H9 (cell line): ENCODE measurements around the gene LRRN4. TPM values are rescaled to one million over a fixed set of nuclear protein-coding genes. Genes with fewer than 3 reads are reported as not detected.
A peak's percentile ranks its signal among the peaks of the same experiment; 100 is the strongest.

ENCODE experiments used
- DNase-seq: peaks from one replicate; pipeline ENCODE4 v3.0.0-alpha.2; 2017
- H2AFZ ChIP-seq: one replicate; pipeline ENCODE4 v1.6.1; 2013; ENCODE audit warnings: mild to moderate bottlenecking, low read length, control low read depth, moderate library complexity
- H2AK5ac ChIP-seq: 2 replicates; pipeline ENCODE4 v1.6.1; 2013; ENCODE audit warnings: low read length, control low read depth, mixed read lengths; ENCODE audit not compliant: insufficient read length
- H2BK120ac ChIP-seq: one replicate; pipeline ENCODE4 v1.6.1; 2013; ENCODE audit warnings: low read depth, mild to moderate bottlenecking, low read length, control low read depth, inconsistent platforms; ENCODE audit not compliant: poor library complexity, severe bottlenecking
- H2BK12ac ChIP-seq: 2 replicates; pipeline ENCODE4 v1.6.1; 2013; ENCODE audit warnings: low read length, control low read depth, mixed read lengths, low read depth; ENCODE audit not compliant: insufficient read length
- H2BK15ac ChIP-seq: 2 replicates; pipeline ENCODE4 v1.6.1; 2013; ENCODE audit warnings: low read depth, low read length, control low read depth
- H2BK20ac ChIP-seq: one replicate; pipeline ENCODE4 v1.6.1; 2013; ENCODE audit warnings: low read depth, mild to moderate bottlenecking, low read length, control low read depth, inconsistent platforms; ENCODE audit not compliant: poor library complexity, severe bottlenecking
- H2BK5ac ChIP-seq: 2 replicates; pipeline ENCODE4 v1.6.1; 2013; ENCODE audit warnings: low read length, control low read depth, mixed read lengths; ENCODE audit not compliant: insufficient read length
- H3K14ac ChIP-seq: 2 replicates; pipeline ENCODE4 v1.6.1; 2013; ENCODE audit warnings: low read length, control low read depth; ENCODE audit not compliant: insufficient read depth
- H3K18ac ChIP-seq: 2 replicates; pipeline ENCODE4 v1.6.1; 2013; ENCODE audit warnings: low read depth, mild to moderate bottlenecking, mixed read lengths, low read length, control low read depth; ENCODE audit not compliant: insufficient read length
- H3K23ac ChIP-seq: 2 replicates; pipeline ENCODE4 v1.6.1; 2013; ENCODE audit warnings: low read length, control low read depth, mixed read lengths, low read depth; ENCODE audit not compliant: insufficient read length
- H3K23me2 ChIP-seq: 2 replicates; pipeline ENCODE4 v1.6.1; 2013; ENCODE audit warnings: low read depth, mild to moderate bottlenecking, mixed read lengths, low read length, control low read depth; ENCODE audit not compliant: insufficient read length, poor library complexity, severe bottlenecking
- H3K27ac ChIP-seq: 2 replicates; pipeline ENCODE4 v1.5.1; 2013; ENCODE audit warnings: low read length, control low read depth, mixed read lengths, low read depth; ENCODE audit not compliant: insufficient read length
- H3K27me3 ChIP-seq: 2 replicates; pipeline ENCODE4 v1.6.1; 2013; ENCODE audit warnings: low read length, control low read depth, inconsistent platforms; ENCODE audit not compliant: insufficient read depth
- H3K4ac ChIP-seq: 2 replicates; pipeline ENCODE4 v1.6.1; 2013; ENCODE audit warnings: low read depth, mild to moderate bottlenecking, control low read depth, inconsistent platforms, low read length, moderate library complexity
- H3K4me1 ChIP-seq: 2 replicates; pipeline ENCODE4 v1.6.1; 2013; ENCODE audit warnings: low read length, control low read depth, inconsistent platforms; ENCODE audit not compliant: insufficient read depth
- H3K4me2 ChIP-seq: 2 replicates; pipeline ENCODE4 v1.6.1; 2013; ENCODE audit warnings: low read length, control low read depth, mixed read lengths; ENCODE audit not compliant: insufficient read length, insufficient read depth
- H3K56ac ChIP-seq: 2 replicates; pipeline ENCODE4 v1.6.1; 2013; ENCODE audit warnings: low read depth, mild to moderate bottlenecking, mixed read lengths, low read length, control low read depth; ENCODE audit not compliant: insufficient read length
- H3K79me1 ChIP-seq: 2 replicates; pipeline ENCODE4 v1.6.1; 2013; ENCODE audit warnings: low read depth, mild to moderate bottlenecking, moderate library complexity, low read length, control low read depth, inconsistent platforms; ENCODE audit not compliant: insufficient read depth, poor library complexity, severe bottlenecking
- H3K79me2 ChIP-seq: 2 replicates; pipeline ENCODE4 v1.6.1; 2013; ENCODE audit warnings: low read length, control low read depth, inconsistent platforms; ENCODE audit not compliant: insufficient read depth
- H3K9ac ChIP-seq: 2 replicates; pipeline ENCODE4 v1.6.1; 2013; ENCODE audit warnings: low read length, control low read depth, mixed read lengths; ENCODE audit not compliant: insufficient read length; ENCODE audit errors: extremely low read depth
- H3K9me3 ChIP-seq: one replicate; pipeline ENCODE4 v1.6.1; 2013; ENCODE audit warnings: low read depth, low read length, inconsistent platforms; ENCODE audit not compliant: control insufficient read depth
- H3T11ph ChIP-seq: one replicate; pipeline ENCODE4 v1.6.1; 2013; ENCODE audit warnings: mild to moderate bottlenecking, low read length, control low read depth, inconsistent platforms
- H4K20me1 ChIP-seq: one replicate; pipeline ENCODE4 v1.6.1; 2013; ENCODE audit not compliant: control insufficient read depth, insufficient read length, insufficient read depth
- H4K5ac ChIP-seq: 2 replicates; pipeline ENCODE4 v1.6.1; 2013; ENCODE audit warnings: low read depth, mild to moderate bottlenecking, mixed read lengths, low read length, control low read depth; ENCODE audit not compliant: insufficient read length
- H4K8ac ChIP-seq: replicated peaks from 2 replicates; pipeline ENCODE4 v1.6.1; 2013; ENCODE audit warnings: low read length, control low read depth, mixed read lengths, low read depth; ENCODE audit not compliant: insufficient read length
- H4K91ac ChIP-seq: 2 replicates; pipeline ENCODE4 v1.6.1; 2013; ENCODE audit warnings: low read depth, mild to moderate bottlenecking, moderate library complexity, mixed read lengths, low read length, control low read depth; ENCODE audit not compliant: insufficient read length
- H3K27ac Mint-ChIP-seq, 3 experiments: 2 replicates in 2 of 3; 3 replicates in 1 of 3; pipeline ENCODE4 v1.8.0; 2020 to 2021; ENCODE audit warnings: mixed read lengths in 3 of 3, mild to moderate bottlenecking in 1 of 3, moderate library complexity in 1 of 3
- H3K27me3 Mint-ChIP-seq: 2 replicates; pipeline ENCODE4 v1.8.0; 2021; ENCODE audit warnings: low read depth, mild to moderate bottlenecking, moderate library complexity, mixed read lengths
- H3K36me3 Mint-ChIP-seq, 3 experiments: 2 replicates in 2 of 3; 3 replicates in 1 of 3; pipeline ENCODE4 v1.8.0; 2020 to 2021; ENCODE audit warnings: low read depth in 3 of 3, mixed read lengths in 3 of 3; ENCODE audit not compliant: insufficient read depth in 1 of 3
- H3K4me1 Mint-ChIP-seq, 2 experiments: 2 replicates each; pipeline ENCODE4 v1.8.0; 2020; ENCODE audit warnings: mixed read lengths in 2 of 2
- H3K4me3 Mint-ChIP-seq, 2 experiments: 2 replicates in 1 of 2; 3 replicates in 1 of 2; pipeline ENCODE4 v1.8.0; 2020 to 2021; ENCODE audit warnings: mild to moderate bottlenecking in 2 of 2, mixed read lengths in 2 of 2, moderate library complexity in 1 of 2
- H3K9me3 Mint-ChIP-seq, 2 experiments: 2 replicates in 1 of 2; 3 replicates in 1 of 2; pipeline ENCODE4 v1.8.0; 2020; ENCODE audit warnings: mild to moderate bottlenecking in 2 of 2, mixed read lengths in 2 of 2, moderate library complexity in 1 of 2
- WGBS: extraction: QIAGEN DNeasy Blood & Tissue Kit; methylation state at CpG from one replicate; pipeline ENCODE4 v1.1.7; 2013; ENCODE audit warnings: missing lambda C conversion rate, low lambda C conversion rate, mixed read lengths; ENCODE audit not compliant: insufficient read length; ENCODE audit errors: extremely low coverage; 5-methylcytosine and 5-hydroxymethylcytosine counted together
- total RNA-seq: library from RNA; stranded (reverse); gene quantifications from 2 replicates; pipeline ENCODE4 v1.2.1, GENCODE V29; 2021
- TF ChIP-seq, protein P1 (sequence below): fragments of 200-600 bp; sonication (generic); conservative IDR thresholded peaks from 3 replicates; pipeline ENCODE4 v1.8.0; 2021; ENCODE audit warnings: antibody characterized with exemption, mild to moderate bottlenecking

The LRRN4 gene
- total RNA-seq, 1 experiment from 2014 or later: 0.22 TPM

DNA sequence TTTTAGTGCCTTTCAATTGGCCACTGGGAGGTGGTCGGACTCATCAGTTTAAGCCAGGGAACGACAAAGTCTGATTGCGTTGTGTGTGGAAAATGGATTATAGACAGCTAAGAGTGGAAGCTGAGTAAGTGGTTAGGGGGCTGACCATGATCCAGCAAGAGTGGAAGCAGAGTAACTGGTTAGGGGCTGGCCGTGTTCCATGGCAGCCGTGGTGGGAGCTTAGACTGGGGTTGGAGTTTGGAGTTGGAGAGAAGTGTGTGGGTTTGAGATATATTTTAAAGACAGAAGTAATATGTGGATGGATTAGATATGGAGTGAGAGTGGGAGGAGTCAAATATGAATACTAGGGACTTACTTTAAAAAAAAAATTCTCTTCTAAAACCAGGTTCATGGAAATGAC is 41.7 kb downstream of the LRRN4 start:
- H3K4me1 ChIP-seq: no peaks in the 10 kb centered on the region
- no peaks in the 10 kb centered on the region for H3K27me3 ChIP-seq
- H3K27ac Mint-ChIP-seq: peak overlapping the region in 1 of 3 experiments; percentile 19; a peak in 2 of 7 replicates
- no peak overlapping the region for H3K27ac ChIP-seq
- H2BK12ac ChIP-seq: no peak overlapping the region
- no peak overlapping the region for H3K4ac ChIP-seq
- no peak overlapping the region for H3K9ac ChIP-seq
- H2AFZ ChIP-seq: no peak overlapping the region
- no peaks in the 10 kb centered on the region for H3K23me2 ChIP-seq
- no peaks in the 10 kb centered on the region for H4K20me1 ChIP-seq
- H2AK5ac ChIP-seq: no peak overlapping the region
- H3K36me3 Mint-ChIP-seq: peaks cover 22 to 61% (median 51%) of the 10 kb centered on the region in 3 experiments; a peak in 6 of 7 replicates
- H3K23ac ChIP-seq: no peak overlapping the region
- H4K8ac ChIP-seq: no peak overlapping the region
- no peak overlapping the region for H2BK15ac ChIP-seq
- WGBS: no CpG with 5 or more reads among the region's 5 CpGs
- TF ChIP-seq, protein P1, sequence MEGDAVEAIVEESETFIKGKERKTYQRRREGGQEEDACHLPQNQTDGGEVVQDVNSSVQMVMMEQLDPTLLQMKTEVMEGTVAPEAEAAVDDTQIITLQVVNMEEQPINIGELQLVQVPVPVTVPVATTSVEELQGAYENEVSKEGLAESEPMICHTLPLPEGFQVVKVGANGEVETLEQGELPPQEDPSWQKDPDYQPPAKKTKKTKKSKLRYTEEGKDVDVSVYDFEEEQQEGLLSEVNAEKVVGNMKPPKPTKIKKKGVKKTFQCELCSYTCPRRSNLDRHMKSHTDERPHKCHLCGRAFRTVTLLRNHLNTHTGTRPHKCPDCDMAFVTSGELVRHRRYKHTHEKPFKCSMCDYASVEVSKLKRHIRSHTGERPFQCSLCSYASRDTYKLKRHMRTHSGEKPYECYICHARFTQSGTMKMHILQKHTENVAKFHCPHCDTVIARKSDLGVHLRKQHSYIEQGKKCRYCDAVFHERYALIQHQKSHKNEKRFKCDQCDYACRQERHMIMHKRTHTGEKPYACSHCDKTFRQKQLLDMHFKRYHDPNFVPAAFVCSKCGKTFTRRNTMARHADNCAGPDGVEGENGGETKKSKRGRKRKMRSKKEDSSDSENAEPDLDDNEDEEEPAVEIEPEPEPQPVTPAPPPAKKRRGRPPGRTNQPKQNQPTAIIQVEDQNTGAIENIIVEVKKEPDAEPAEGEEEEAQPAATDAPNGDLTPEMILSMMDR: no peak
- H2BK20ac ChIP-seq: no peak overlapping the region
- H3K79me2 ChIP-seq: peaks cover 1% of the 10 kb centered on the region; the same call in 1 of the 2 replicates
- H2BK120ac ChIP-seq: no peak overlapping the region
- peaks cover 6% of the 10 kb centered on the region for H3K79me1 ChIP-seq
- H3K27me3 Mint-ChIP-seq: no peaks in the 10 kb centered on the region
- no peaks in the 10 kb centered on the region for H3K9me3 ChIP-seq
- no peak overlapping the region for H3K14ac ChIP-seq
- peaks cover 9 to 12% of the 10 kb centered on the region in 2 experiments for H3K4me1 Mint-ChIP-seq
- H3K4me3 Mint-ChIP-seq: no peak overlapping the region
- H3K9me3 Mint-ChIP-seq: no peaks in the 10 kb centered on the region
- no peak overlapping the region for H4K91ac ChIP-seq
- H4K5ac ChIP-seq: no peak overlapping the region
- H3K4me2 ChIP-seq: no peak overlapping the region
- no peak overlapping the region for H3K18ac ChIP-seq
- H2BK5ac ChIP-seq: no peak overlapping the region
- no peak overlapping the region for H3T11ph ChIP-seq
- no peak overlapping the region for H3K56ac ChIP-seq
- DNase-seq: no peak
